OCI-LY3 (cell line): ENCODE results near the gene PTPN11.
"Not testable (repeated sequence)": the region's sequence is repeated elsewhere in the genome, so short reads cannot be mapped to it uniquely, and the experiment has no call there.

Experiments used
- CTCF ChIP-seq: fragments of 200-600, 300-600 bp; sonication (generic); IDR thresholded peaks from 2 replicates; pipeline ENCODE4 v1.5.1; 2014; ENCODE audit warnings: antibody characterized with exemption, low read length, low read depth
- EZH2phosphoT487 ChIP-seq: fragments of 200-600 bp; shearing (Covaris generic); IDR thresholded peaks from 2 replicates; pipeline ENCODE4 v1.6.1; 2018; ENCODE audit warnings: antibody characterized with exemption, mixed run types, low read depth

DNA sequence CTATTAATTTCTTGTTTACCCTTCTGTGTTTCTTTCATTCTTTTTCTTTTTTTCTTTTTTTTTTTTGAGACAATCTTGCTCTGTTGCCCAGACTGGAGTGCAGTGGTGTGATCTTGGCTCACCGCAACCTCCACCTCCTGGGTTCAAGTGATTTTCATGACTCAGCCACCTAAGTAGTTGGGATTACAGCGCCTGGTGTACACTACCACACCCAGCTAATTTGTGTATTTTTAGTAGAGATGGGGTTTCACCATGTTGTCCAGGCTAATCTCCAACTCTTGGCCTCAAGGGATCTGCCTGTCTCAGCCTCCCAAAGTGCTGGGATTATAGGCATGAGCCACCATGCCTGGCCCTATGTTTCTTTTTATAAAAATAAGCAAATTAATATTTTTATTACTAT lies 29.4 kb downstream of the PTPN11 start:
- TF ChIP-seq CTCF, EZH2phosphoT487: not testable (repeated sequence)
